Breast epithelium (tissue), 3 donors: ENCODE results near the gene MINDY2.

Experiments used
- CTCF ChIP-seq, 3 donors: fragments of 450-650 bp; IDR thresholded peaks; one replicate each; pipeline ENCODE4 v1.5.1; 2016 to 2017; ENCODE audit warnings: antibody characterized with exemption in 3 of 3, mild to moderate bottlenecking in 3 of 3, moderate library complexity in 3 of 3
- POLR2AphosphoS5 ChIP-seq, 3 donors: sonication (generic); formaldehyde crosslinking; IDR thresholded peaks; one replicate each; pipeline ENCODE4 v1.6.1; 2017; ENCODE audit warnings: antibody characterized with exemption in 3 of 3

GRCh38 chr15:58761010-58761388 lies 10.1 kb upstream of the MINDY2 start:
- no peak for TF ChIP-seq CTCF (IDR thresholded peaks at IDR 0.05)
- TF ChIP-seq POLR2AphosphoS5 (IDR thresholded peaks at IDR 0.05) = no peak
